ENCODE results near the gene PITRM1. TPM values are rescaled to one million over a fixed set of nuclear protein-coding genes. Genes with fewer than 3 reads are reported as not detected.

PITRM1 gene
- total RNA-seq, 5 donors from 2014 or later (not counting 1 experiment from before 2014, with no cell fraction given), result 73.9 to 89.5 (median 81.0) TPM

- peaks cover 0 to 3% of the 10 kb centered on the region in 2 donors for H3K36me3 ChIP-seq (ENCODE audit: control insufficient read depth in 2 of 2, extremely low read depth in 1 of 2, insufficient read depth in 1 of 2, low read length in 1 of 2)
- 98% methylated on average over 4 of the region's 5 CpGs for WGBS (ENCODE audit: insufficient coverage)
- Mint-ChIP-seq H3K27me3 (no peaks in the 10 kb centered on the region), H3K36me3 (peaks cover 31% of the 10 kb centered on the region), H3K9me3 (no peaks in the 10 kb centered on the region), H3K27ac (peak overlapping the region; percentile 4 to 25), H3K4me1 (peaks cover 55 to 63% (median 62%) of the 10 kb centered on the region in 3 donors), H3K4me3 (no peak overlapping the region)
- CTCF ChIA-PET, result interaction anchor here in 1 of 2 donors (0.9 kb wide), 1 partner anchor 79 kb away, joined by 3 read pairs; no protein-coding TSS in a partner anchor
- ATAC-seq (replicated peaks in 1 of 4), result no peak
- H3K27me3 ChIP-seq (replicated peaks in 1 of 2; ENCODE audit: control insufficient read depth in 2 of 2, extremely low read depth in 1 of 2, insufficient read depth in 2 of 2, low read length in 1 of 2), result no peaks in the 10 kb centered on the region
- peaks cover 0 to 41% of the 10 kb centered on the region in 2 experiments for H3K4me1 ChIP-seq (ENCODE audit: control insufficient read depth in 1 of 2, extremely low read depth in 1 of 2, insufficient read depth in 2 of 2, low read length in 2 of 2)
- POLR2A ChIA-PET, result no interaction called here
- H3K27ac ChIP-seq (ENCODE audit: low read length), result no peak overlapping the region
- DNase-seq, result no peak
- no peaks in the 10 kb centered on the region for H3K9me3 ChIP-seq
- no peak overlapping the region for H3K4me3 ChIP-seq (ENCODE audit: control insufficient read depth in 1 of 2, extremely low read depth in 1 of 2, low read length in 1 of 2)
Measured at GRCh38 chr10:3093996-3094395, 78.6 kb downstream of the PITRM1 start.

GRCh38 chr10:3091921-3092320, 80.7 kb downstream of the PITRM1 start:
- ChIA-PET POLR2A (no interaction called here), CTCF (no interaction called here)
- WGBS (ENCODE audit: insufficient coverage), result 94% methylated on average over 4 of the region's 5 CpGs
- peaks cover 0 to 41% of the 10 kb centered on the region in 2 experiments for H3K4me1 ChIP-seq (ENCODE audit: control insufficient read depth in 1 of 2, extremely low read depth in 1 of 2, insufficient read depth in 2 of 2, low read length in 2 of 2)
- no peak overlapping the region for H3K4me3 Mint-ChIP-seq
- no peak overlapping the region for H3K27ac Mint-ChIP-seq
- no peaks in the 10 kb centered on the region for H3K9me3 Mint-ChIP-seq
- H3K9me3 ChIP-seq, result no peaks in the 10 kb centered on the region
- H3K36me3 ChIP-seq (ENCODE audit: control insufficient read depth in 2 of 2, extremely low read depth in 1 of 2, insufficient read depth in 1 of 2, low read length in 1 of 2), result peaks cover 0 to 3% of the 10 kb centered on the region in 2 donors
- H3K36me3 Mint-ChIP-seq, result peaks cover 32% of the 10 kb centered on the region
- no peaks in the 10 kb centered on the region for H3K27me3 Mint-ChIP-seq
- DNase-seq (no peak), ATAC-seq (replicated peaks in 1 of 4) (no peak)
- H3K27ac ChIP-seq (ENCODE audit: low read length), result no peak overlapping the region
- H3K4me1 Mint-ChIP-seq, result peaks cover 58 to 62% (median 60%) of the 10 kb centered on the region in 3 donors
- H3K4me3 ChIP-seq (ENCODE audit: control insufficient read depth in 1 of 2, extremely low read depth in 1 of 2, low read length in 1 of 2), result no peak overlapping the region
- H3K27me3 ChIP-seq (replicated peaks in 1 of 2; ENCODE audit: control insufficient read depth in 2 of 2, extremely low read depth in 1 of 2, insufficient read depth in 2 of 2, low read length in 1 of 2), result no peaks in the 10 kb centered on the region

- Mint-ChIP-seq H3K27ac (peak overlapping the region; percentile 16 to 50), H3K4me1 (peaks cover 61 to 64% (median 62%) of the 10 kb centered on the region in 3 donors), H3K36me3 (peaks cover 37% of the 10 kb centered on the region), H3K4me3 (peak overlapping the region in 1 of 3 donors; percentile 5), H3K27me3 (no peaks in the 10 kb centered on the region), H3K9me3 (no peaks in the 10 kb centered on the region)
- no peak overlapping the region for H3K4me3 ChIP-seq (ENCODE audit: control insufficient read depth in 1 of 2, extremely low read depth in 1 of 2, low read length in 1 of 2)
- H3K9me3 ChIP-seq, result no peaks in the 10 kb centered on the region
- ChIA-PET POLR2A (no interaction called here), CTCF (interaction anchor here in 1 of 2 donors (0.7 kb wide), 1 partner anchor 163 kb away, joined by 3 read pairs; no protein-coding TSS in a partner anchor)
- peaks cover 0 to 5% of the 10 kb centered on the region in 2 donors for H3K36me3 ChIP-seq (ENCODE audit: control insufficient read depth in 2 of 2, extremely low read depth in 1 of 2, insufficient read depth in 1 of 2, low read length in 1 of 2)
- ATAC-seq (replicated peaks in 1 of 4), result no peak
- H3K27ac ChIP-seq (ENCODE audit: low read length), result no peak overlapping the region
- H3K4me1 ChIP-seq (ENCODE audit: control insufficient read depth in 1 of 2, extremely low read depth in 1 of 2, insufficient read depth in 2 of 2, low read length in 2 of 2), result peaks cover 0 to 36% of the 10 kb centered on the region in 2 experiments
- H3K27me3 ChIP-seq (replicated peaks in 1 of 2; ENCODE audit: control insufficient read depth in 2 of 2, extremely low read depth in 1 of 2, insufficient read depth in 2 of 2, low read length in 1 of 2), result no peaks in the 10 kb centered on the region
- WGBS (ENCODE audit: insufficient coverage), result 61% methylated on average over 8 of the region's 17 CpGs
- DNase-seq, result no peak
Measured at GRCh38 chr10:3090914-3091787, 81.4 kb downstream of the PITRM1 start.

- no peaks in the 10 kb centered on the region for H3K27me3 Mint-ChIP-seq
- H3K27ac Mint-ChIP-seq, result no peak overlapping the region
- no peaks in the 10 kb centered on the region for H3K27me3 ChIP-seq (replicated peaks in 1 of 2; ENCODE audit: control insufficient read depth in 2 of 2, extremely low read depth in 1 of 2, insufficient read depth in 2 of 2, low read length in 1 of 2)
- ATAC-seq (replicated peaks in 1 of 4), result no peak
- ChIA-PET CTCF (no interaction called here), POLR2A (no interaction called here)
- 98% methylated on average over 7 of the region's 12 CpGs for WGBS (ENCODE audit: insufficient coverage)
- H3K36me3 ChIP-seq (ENCODE audit: control insufficient read depth in 2 of 2, extremely low read depth in 1 of 2, insufficient read depth in 1 of 2, low read length in 1 of 2), result peaks cover 0 to 7% of the 10 kb centered on the region in 2 donors
- peaks cover 0 to 30% of the 10 kb centered on the region in 2 experiments for H3K4me1 ChIP-seq (ENCODE audit: control insufficient read depth in 1 of 2, extremely low read depth in 1 of 2, insufficient read depth in 2 of 2, low read length in 2 of 2)
- H3K9me3 Mint-ChIP-seq, result no peaks in the 10 kb centered on the region
- no peak for DNase-seq
- no peak overlapping the region for H3K27ac ChIP-seq (ENCODE audit: low read length)
- no peak overlapping the region for H3K4me3 Mint-ChIP-seq
- H3K9me3 ChIP-seq, result no peaks in the 10 kb centered on the region
- H3K4me1 Mint-ChIP-seq, result peaks cover 57 to 60% (median 57%) of the 10 kb centered on the region in 3 donors
- no peak overlapping the region for H3K4me3 ChIP-seq (ENCODE audit: control insufficient read depth in 1 of 2, extremely low read depth in 1 of 2, low read length in 1 of 2)
- H3K36me3 Mint-ChIP-seq, result peaks cover 37% of the 10 kb centered on the region
Measured at GRCh38 chr10:3090388-3090787, 82.2 kb downstream of the PITRM1 start.

Other genes starting within 250 kb of the PITRM1 start
- 10 to 100 TPM; 60.7 to 84.3 (median 70.2) TPM for gene PFKP, start 105.2 kb downstream of the PITRM1 start, total RNA-seq